Astrocyte of the spinal cord (primary cell): ENCODE measurements around the gene CYTIP.

Source experiments
- DNase-seq: peaks from one replicate; pipeline ENCODE4 v3.0.0; 2011; ENCODE audit warnings: low read depth, low spot score
- H3K4me3 ChIP-seq: 2 replicates; pipeline ENCODE4 v1.5.1; 2011; ENCODE audit warnings: low read depth, mild to moderate bottlenecking, low read length, moderate library complexity
- in situ Hi-C: cut with HindIII; loops from 2 replicates; pipeline ENCODE4 v1.10.0; 2017; ENCODE audit warnings: low sequenced_read_pairs
- TF ChIP-seq, protein P1 (sequence below): IDR thresholded peaks from 2 replicates; pipeline ENCODE4 v1.5.1; 2012; ENCODE audit warnings: low read depth, mild to moderate bottlenecking, low read length, inconsistent platforms

Gene CYTIP

DNA sequence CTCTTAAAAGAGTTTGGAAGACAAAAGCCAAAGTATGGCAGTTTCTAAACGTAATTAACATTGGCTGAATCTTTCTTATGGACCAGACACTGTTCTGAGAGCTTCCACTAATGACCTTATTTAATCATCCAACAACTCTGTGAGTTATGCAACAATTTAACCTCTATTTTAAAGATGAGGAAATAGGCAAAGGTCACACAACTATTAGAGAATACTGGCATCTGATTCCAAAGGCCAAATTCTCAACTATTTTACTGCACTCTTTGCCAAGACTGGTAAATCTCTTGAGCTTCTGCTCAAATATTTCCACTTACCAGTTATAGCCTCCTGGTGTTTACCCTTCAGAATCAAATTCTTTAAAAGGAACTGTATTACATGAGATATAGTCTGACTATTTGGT is 76.2 kb downstream of the CYTIP start:
- no peak for DNase-seq
- no peak overlapping the region for H3K4me3 ChIP-seq
- in situ Hi-C loops = no loop called here
- TF ChIP-seq, protein P1, sequence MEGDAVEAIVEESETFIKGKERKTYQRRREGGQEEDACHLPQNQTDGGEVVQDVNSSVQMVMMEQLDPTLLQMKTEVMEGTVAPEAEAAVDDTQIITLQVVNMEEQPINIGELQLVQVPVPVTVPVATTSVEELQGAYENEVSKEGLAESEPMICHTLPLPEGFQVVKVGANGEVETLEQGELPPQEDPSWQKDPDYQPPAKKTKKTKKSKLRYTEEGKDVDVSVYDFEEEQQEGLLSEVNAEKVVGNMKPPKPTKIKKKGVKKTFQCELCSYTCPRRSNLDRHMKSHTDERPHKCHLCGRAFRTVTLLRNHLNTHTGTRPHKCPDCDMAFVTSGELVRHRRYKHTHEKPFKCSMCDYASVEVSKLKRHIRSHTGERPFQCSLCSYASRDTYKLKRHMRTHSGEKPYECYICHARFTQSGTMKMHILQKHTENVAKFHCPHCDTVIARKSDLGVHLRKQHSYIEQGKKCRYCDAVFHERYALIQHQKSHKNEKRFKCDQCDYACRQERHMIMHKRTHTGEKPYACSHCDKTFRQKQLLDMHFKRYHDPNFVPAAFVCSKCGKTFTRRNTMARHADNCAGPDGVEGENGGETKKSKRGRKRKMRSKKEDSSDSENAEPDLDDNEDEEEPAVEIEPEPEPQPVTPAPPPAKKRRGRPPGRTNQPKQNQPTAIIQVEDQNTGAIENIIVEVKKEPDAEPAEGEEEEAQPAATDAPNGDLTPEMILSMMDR = no peak
